ENCODE measurements around the gene OR5AK2. TPM values are rescaled to one million over a fixed set of nuclear protein-coding genes. Genes with fewer than 3 reads are reported as not detected.

OR5AK2 gene
- total RNA-seq, 1 experiment from 2014 or later = not detected

DNA sequence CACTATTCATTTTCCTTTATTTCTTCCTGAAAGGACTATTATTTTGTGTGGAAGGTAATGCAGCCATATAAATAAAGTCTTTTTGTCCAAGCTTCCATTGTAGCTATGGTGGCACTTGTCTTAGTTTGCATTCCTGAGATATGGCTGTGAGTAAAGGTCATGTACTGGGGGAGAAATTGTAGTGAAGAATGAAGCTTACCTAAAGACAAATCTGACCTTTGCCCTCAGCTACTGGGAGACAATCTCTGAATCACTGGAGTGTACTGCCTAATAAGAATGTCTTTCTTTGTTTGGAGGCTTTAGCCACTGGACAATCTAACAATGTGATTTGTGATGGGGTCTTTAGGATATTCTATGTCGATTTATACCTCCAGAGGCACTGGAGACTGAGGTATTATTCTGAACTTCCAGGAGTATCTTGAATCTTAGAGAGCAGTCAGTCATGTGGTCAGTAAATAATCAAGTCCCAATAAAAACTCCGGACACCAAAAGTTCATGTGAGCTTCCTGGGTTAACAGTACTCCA lies 39.7 kb upstream of the OR5AK2 start:
- H3K27me3 Mint-ChIP-seq (ENCODE audit: low read depth) = no peaks in the 10 kb centered on the region; the same call in 1 of the 2 replicates
- Histone ChIP-seq H3K4me1 (ENCODE audit: insufficient read depth, low read length) (no peaks in the 10 kb centered on the region), H3K9ac (ENCODE audit: extremely low read depth, insufficient read length, low read length) (no peak overlapping the region)

More for the DNA sequence above, 39.7 kb upstream of the OR5AK2 start:
- no peak overlapping the region for H3K27ac ChIP-seq (ENCODE audit: insufficient read length, low read depth, low read length)
- H2BK120ac ChIP-seq (ENCODE audit: low read depth, low read length, poor library complexity, severe bottlenecking) = no peak overlapping the region
- H3K4ac ChIP-seq (ENCODE audit: low read depth, low read length) = no peak overlapping the region
- no peak overlapping the region for H4K91ac ChIP-seq (ENCODE audit: insufficient read length, low read depth, low read length)
- DNase-seq = no peak
- no peak overlapping the region for H3K4me2 ChIP-seq (ENCODE audit: insufficient read depth, insufficient read length, low read length)
- Mint-ChIP-seq H3K4me3 (no peak overlapping the region), H3K9me3 (peaks cover 53 to 70% of the 10 kb centered on the region in 2 experiments), H3K36me3 (ENCODE audit: insufficient read depth in 1 of 3, low read depth in 3 of 3) (peaks cover 8 to 22% (median 20%) of the 10 kb centered on the region in 3 experiments), H3K27ac (no peak overlapping the region), H3K4me1 (no peaks in the 10 kb centered on the region)
- no peaks in the 10 kb centered on the region for H3K79me2 ChIP-seq (ENCODE audit: insufficient read depth, low read length)
- H3K79me1 ChIP-seq (ENCODE audit: insufficient read depth, low read depth, low read length, poor library complexity, severe bottlenecking) = no peaks in the 10 kb centered on the region
- WGBS (ENCODE audit: extremely low coverage, insufficient read length, low lambda C conversion rate) = no CpG with 5 or more reads among the region's 2 CpGs
- no peak overlapping the region for H3K14ac ChIP-seq (ENCODE audit: insufficient read depth, low read length)
- H3T11ph ChIP-seq (ENCODE audit: low read length) = no peak overlapping the region
- H2AFZ ChIP-seq (ENCODE audit: low read length) = no peak overlapping the region
- no peak overlapping the region for H4K5ac ChIP-seq (ENCODE audit: insufficient read length, low read depth, low read length)
- H2BK5ac ChIP-seq (ENCODE audit: insufficient read length, low read length) = no peak overlapping the region
- H2BK15ac ChIP-seq (ENCODE audit: low read depth, low read length) = no peak overlapping the region
- peaks cover 9% of the 10 kb centered on the region for H3K9me3 ChIP-seq (ENCODE audit: control insufficient read depth, low read depth, low read length)
- no peak overlapping the region for H4K8ac ChIP-seq (replicated peaks; ENCODE audit: insufficient read length, low read depth, low read length)
- no peak overlapping the region for H3K23ac ChIP-seq (ENCODE audit: insufficient read length, low read depth, low read length)
- no peak overlapping the region for H2AK5ac ChIP-seq (ENCODE audit: insufficient read length, low read length)
- no peak for TF ChIP-seq CTCF (conservative IDR thresholded peaks at IDR 0.05)
- no peaks in the 10 kb centered on the region for H4K20me1 ChIP-seq (ENCODE audit: control insufficient read depth, insufficient read depth, insufficient read length)
- H3K23me2 ChIP-seq (ENCODE audit: insufficient read length, low read depth, low read length, poor library complexity, severe bottlenecking) = no peaks in the 10 kb centered on the region
- no peak overlapping the region for H2BK12ac ChIP-seq (ENCODE audit: insufficient read length, low read depth, low read length)
- no peak overlapping the region for H3K56ac ChIP-seq (ENCODE audit: insufficient read length, low read depth, low read length)
- H3K27me3 ChIP-seq (ENCODE audit: insufficient read depth, low read length) = no peaks in the 10 kb centered on the region; the same call in 1 of the 2 replicates
- no peak overlapping the region for H2BK20ac ChIP-seq (ENCODE audit: low read depth, low read length, poor library complexity, severe bottlenecking)
- no peak overlapping the region for H3K18ac ChIP-seq (ENCODE audit: insufficient read length, low read depth, low read length)

All from H9 (cell line).